DMS79 treated with DMSO at 0.1 percent for 48 hours (cell line): ENCODE results near the gene SSX2IP.
"Not testable (repeated sequence)": the region's sequence is repeated elsewhere in the genome, so short reads cannot be mapped to it uniquely, and the experiment has no call there.

ENCODE experiments used
- DNase-seq: peaks from one replicate; lab custom pipeline; 2025; lab: John Stamatoyannopoulos, UW

Gene SSX2IP

GRCh38 chr1:84675631-84676030 lies 14.6 kb downstream of the SSX2IP start:
- no peak for DNase-seq

GRCh38 chr1:84675106-84675505 lies 15.2 kb downstream of the SSX2IP start:
- DNase-seq = no peak

- DNase-seq = no peak
Observed at GRCh38 chr1:84674705-84675104, 15.6 kb downstream of the SSX2IP start.

GRCh38 chr1:84674021-84674420 lies 16.2 kb downstream of the SSX2IP start:
- DNase-seq = no peak

GRCh38 chr1:84672080-84672854 lies 18.0 kb downstream of the SSX2IP start:
- DNase-seq = no peak

- no peak for DNase-seq
Observed at GRCh38 chr1:84669831-84670230, 20.4 kb downstream of the SSX2IP start.

GRCh38 chr1:84668185-84668584 lies 22.1 kb downstream of the SSX2IP start:
- no peak for DNase-seq

- DNase-seq = no peak
Observed at GRCh38 chr1:84665703-84666317, 24.5 kb downstream of the SSX2IP start.

- DNase-seq = no peak
Observed at GRCh38 chr1:84653130-84653677, 37.1 kb downstream of the SSX2IP start.

- DNase-seq = no peak
Observed at GRCh38 chr1:84644472-84644871, 45.8 kb downstream of the SSX2IP start.

GRCh38 chr1:84643183-84643582 lies 47.1 kb downstream of the SSX2IP start:
- DNase-seq = no peak

- no peak for DNase-seq
Observed at GRCh38 chr1:84642774-84643173, 47.5 kb downstream of the SSX2IP start.

- DNase-seq = not testable (repeated sequence)
Observed at GRCh38 chr1:84639731-84640130, 50.5 kb downstream of the SSX2IP start.

GRCh38 chr1:84635429-84635828 lies 54.8 kb downstream of the SSX2IP start:
- peak; percentile 9 for DNase-seq

- no peak for DNase-seq
Observed at GRCh38 chr1:84634536-84635205, 55.6 kb downstream of the SSX2IP start.

GRCh38 chr1:84632673-84633434 lies 57.4 kb downstream of the SSX2IP start:
- DNase-seq = peak; percentile 2

- DNase-seq = no peak
Observed at GRCh38 chr1:84632137-84632536, 58.1 kb downstream of the SSX2IP start.

- DNase-seq = no peak
Observed at GRCh38 chr1:84624876-84625275, 65.4 kb downstream of the SSX2IP start.

- DNase-seq = no peak
Observed at GRCh38 chr1:84621553-84621952, 68.7 kb downstream of the SSX2IP start.

GRCh38 chr1:84620720-84621313 lies 69.4 kb downstream of the SSX2IP start:
- peak; percentile 59 for DNase-seq

- DNase-seq = no peak
Observed at GRCh38 chr1:84619383-84620102, 70.7 kb downstream of the SSX2IP start.
